ENCODE results near the gene BASP1.
"Not testable (repeated sequence)": the region's sequence is repeated elsewhere in the genome, so short reads cannot be mapped to it uniquely, and the experiment has no call there.

BASP1 gene

DNA sequence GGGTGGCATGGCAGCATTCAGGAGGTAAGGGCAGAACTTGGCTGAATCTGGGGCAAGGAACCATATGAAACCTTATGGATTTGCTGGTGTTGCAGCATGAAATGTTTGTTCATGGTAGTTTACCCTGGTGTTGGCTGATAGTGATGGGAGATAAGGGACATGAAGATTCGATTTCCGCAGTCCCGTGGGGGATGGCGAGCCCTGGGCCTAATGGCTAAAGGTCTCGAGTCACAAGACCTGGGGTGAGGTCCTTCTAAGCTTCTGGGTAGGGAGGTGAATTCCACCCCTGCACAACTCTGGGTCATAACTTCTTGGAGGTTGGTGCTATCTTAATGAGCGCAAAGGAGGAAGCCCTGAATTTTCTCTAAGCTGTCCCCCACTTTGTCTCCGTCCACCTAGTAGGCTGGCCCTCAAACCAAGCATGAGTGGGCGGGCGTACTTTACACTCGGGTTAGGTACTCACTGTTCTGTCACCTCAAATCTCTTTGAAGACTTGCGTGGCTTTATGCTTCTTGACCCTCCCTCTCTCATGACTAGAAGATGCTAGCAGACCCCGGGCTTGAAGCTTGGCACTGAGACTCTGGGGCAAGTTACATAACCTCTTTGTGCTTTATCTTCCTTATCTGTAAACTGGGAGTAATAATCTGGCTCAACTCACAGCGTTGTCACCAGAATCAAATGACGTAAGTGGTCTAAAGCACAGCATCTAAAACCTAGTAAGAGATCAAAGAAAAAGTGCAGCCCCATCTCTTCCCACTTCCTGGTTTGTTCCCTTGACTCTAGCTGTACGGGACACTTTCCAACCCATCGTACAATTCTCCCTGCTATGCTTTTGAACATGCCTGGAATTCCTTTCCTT lies 72.5 kb downstream of the BASP1 start:
- DNase-seq (ENCODE audit: low spot score) = no peak

DNA sequence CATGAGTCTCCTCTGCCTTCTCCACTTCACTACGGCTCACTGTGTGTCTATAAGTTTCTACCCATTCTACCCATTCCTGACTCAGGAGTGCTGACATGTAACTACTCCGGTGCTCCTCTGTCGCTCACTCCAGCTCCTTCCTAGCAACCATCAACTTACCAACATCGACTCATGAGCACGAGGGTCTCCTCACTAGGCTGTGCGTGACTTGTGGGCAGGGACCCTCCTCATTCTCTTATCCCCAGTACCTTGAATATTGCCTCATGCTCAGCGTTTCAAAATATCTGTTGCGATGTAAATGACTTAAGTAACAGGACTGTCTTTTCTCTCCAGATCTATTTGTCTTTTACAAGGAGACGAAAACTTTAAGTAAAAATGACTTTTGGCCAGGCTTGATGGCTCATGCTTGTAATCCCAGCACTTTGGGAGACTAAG lies 73.1 kb downstream of the BASP1 start:
- no peak for DNase-seq (ENCODE audit: low spot score)

DNA sequence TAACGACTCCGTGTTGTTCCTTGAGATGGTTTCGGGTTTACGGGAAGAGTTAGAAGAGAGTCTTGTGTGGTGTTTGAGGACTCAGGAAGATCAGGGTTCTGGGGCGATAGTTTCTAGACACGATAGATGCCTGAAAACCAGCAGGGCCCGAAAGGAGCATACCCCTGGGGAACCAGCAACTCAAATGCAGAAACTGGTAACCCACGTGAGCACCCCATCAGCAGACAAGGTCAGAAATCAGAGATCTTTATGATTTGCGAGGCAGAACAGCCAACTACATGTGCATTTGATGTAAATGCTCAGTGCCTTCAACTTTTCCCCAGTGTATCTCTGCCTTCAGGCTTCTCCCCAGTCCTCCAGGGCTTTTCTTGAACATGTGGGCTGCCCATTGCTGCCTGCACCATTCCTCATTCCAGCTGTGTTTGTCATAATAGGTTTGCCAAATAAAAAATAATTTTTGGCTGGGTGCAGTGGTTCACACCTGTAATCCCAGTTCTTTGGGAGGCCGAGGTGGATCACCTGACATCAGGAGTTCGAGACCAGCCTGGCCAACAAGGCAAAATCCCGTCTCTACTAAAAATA lies 75.1 kb downstream of the BASP1 start:
- no peak for DNase-seq (ENCODE audit: low spot score)

GRCh38 chr5:17294639-17295311 lies 77.3 kb downstream of the BASP1 start:
- DNase-seq (ENCODE audit: low spot score) = no peak

DNA sequence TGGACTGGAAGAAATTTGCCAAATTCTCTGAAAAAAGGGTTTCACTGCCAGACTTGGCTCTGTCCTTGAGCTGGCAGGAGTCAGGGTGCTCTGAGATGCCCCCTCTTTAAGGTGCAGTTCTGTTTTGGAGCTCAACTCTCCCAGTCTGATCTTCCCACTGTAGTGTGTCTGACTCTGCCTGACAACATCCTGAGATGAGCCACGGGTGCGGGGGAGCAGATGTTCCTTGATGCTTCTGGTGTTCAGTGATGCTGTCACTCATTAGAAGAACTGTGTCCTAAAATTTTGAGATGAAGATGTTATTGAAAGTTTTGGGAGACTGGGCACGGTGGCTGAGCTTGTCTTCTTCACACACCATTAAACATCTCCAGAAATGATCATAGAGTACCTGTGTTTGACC lies 78.2 kb downstream of the BASP1 start:
- DNase-seq (ENCODE audit: low spot score) = peak; percentile 51

DNA sequence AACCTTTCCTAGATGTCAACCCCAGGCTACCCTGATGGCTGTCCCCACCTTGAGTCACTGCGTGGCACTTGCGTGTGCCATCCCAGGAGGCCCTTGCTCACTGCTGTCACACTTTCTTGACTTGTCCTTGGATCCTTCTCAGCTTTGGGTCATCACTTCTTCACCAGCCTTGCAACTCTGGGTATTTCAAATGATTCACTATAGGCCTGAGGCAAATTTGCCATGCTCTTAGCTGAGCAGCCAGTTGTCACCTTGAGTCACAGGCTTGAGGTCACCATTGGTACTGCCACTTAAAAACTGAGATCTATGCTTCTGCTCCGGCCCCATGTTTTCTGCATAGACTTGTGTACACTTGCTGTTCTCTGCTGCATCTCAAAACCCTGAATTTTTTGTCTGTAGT lies 84.7 kb downstream of the BASP1 start:
- no peak for DNase-seq (ENCODE audit: low spot score)

DNA sequence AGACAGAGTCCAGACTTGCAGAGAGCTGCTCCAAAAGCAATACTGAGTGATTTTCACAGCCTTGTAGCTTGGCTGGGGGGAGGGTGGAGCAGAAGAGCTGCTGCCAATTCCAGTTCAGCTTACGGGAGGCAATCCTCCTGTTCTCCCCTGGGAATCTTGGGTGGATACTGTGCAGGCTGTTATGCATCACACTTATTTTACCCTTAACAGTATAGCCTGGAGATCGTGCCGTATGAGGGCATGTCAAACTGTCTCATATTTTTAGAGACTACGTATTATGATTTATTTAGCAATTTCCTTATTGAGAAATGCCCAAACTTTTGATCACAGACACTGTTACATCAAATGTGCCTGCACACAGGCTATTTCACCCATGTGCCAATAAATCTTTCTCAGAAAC lies 85.2 kb downstream of the BASP1 start:
- DNase-seq (ENCODE audit: low spot score) = no peak

DNA sequence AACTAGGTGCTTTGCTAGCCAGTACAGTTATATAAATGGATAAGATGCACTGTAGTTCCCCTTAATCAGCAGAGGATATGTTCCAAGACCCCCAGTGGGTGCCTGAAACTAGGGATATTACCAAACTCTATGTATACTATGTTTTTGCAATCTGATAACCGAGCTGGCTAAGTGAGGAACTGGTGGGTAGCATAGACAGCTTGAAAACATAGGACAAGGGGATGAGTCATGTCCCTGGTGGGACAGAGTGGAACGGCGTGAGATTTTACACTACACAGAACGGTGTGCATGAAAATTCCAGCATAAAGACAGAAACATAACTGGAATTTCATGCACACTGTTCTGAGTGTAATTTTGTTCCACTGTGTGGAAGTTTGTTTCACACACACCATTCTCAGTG lies 86.9 kb downstream of the BASP1 start:
- peak; percentile 37 for DNase-seq (ENCODE audit: low spot score)

DNA sequence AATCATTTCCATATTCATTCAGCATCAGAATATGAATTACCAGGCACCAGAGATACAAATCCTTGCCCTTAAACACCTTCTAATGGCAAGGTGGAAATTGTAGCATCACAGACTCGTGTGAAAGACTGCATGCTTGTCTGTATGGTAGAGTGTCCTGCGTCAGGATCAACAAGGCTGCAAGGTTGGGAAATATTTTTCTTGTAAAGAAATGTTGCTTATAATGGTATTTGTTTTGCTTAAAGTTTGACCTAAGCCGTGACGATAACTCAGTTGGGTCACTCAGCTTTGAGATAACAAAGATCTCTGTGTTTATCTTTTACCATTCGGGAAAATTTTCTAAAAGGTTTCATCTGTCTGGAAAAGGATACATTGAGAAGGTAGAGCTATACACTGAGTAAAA lies 87.6 kb downstream of the BASP1 start:
- no peak for DNase-seq (ENCODE audit: low spot score)

GRCh38 chr5:17305964-17306725 lies 88.7 kb downstream of the BASP1 start:
- DNase-seq (ENCODE audit: low spot score) = no peak

DNA sequence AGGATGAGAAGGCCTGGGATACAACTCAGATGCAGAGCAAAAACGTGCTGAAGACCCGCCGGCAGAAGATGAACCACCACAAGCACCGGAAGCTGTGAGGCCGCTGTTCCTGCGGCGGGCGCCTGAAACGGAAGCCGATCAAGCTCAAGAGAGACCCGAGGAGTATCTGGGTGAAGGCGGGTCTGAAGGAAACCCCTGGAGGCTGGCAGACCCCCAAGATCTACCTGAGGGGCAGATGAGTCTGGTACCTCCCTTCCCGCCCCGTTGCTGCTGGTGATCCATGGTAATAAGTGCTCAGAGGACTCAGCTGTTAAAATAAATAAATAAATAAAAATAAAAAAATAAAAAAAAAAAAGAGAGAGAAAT lies 89.3 kb downstream of the BASP1 start:
- no peak for DNase-seq (ENCODE audit: low spot score)

- not testable (repeated sequence) for DNase-seq (ENCODE audit: low spot score)
These were observed 90.0 kb downstream of the BASP1 start for GRCh38 chr5:17307440-17307839.

GRCh38 chr5:17308326-17309065 lies 91.1 kb downstream of the BASP1 start:
- no peak for DNase-seq (ENCODE audit: low spot score)

DNA sequence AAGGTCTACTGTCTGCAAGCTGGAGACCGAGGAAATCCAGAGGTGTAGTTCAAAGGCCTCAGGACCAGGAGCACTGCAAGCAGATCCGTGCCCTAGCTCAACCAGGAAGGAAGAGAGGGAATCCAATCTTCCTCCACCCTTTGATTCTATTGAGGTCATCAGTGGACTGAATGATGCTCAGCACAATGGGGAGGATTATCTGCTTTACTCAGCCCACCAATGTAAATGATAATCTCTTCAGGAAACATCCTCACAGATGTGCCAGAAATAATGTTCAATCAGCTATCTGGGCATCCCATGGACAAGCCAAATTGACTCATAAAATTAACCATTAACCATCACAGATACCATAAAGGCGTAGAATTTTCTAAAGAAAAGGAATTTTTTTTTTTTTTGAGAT lies 92.0 kb downstream of the BASP1 start:
- no peak for DNase-seq (ENCODE audit: low spot score)

GRCh38 chr5:17310502-17310901 lies 93.1 kb downstream of the BASP1 start:
- DNase-seq (ENCODE audit: low spot score) = not testable (repeated sequence)

- DNase-seq (ENCODE audit: low spot score) = not testable (repeated sequence)
These were observed 94.4 kb downstream of the BASP1 start for GRCh38 chr5:17311811-17312210.

DNA sequence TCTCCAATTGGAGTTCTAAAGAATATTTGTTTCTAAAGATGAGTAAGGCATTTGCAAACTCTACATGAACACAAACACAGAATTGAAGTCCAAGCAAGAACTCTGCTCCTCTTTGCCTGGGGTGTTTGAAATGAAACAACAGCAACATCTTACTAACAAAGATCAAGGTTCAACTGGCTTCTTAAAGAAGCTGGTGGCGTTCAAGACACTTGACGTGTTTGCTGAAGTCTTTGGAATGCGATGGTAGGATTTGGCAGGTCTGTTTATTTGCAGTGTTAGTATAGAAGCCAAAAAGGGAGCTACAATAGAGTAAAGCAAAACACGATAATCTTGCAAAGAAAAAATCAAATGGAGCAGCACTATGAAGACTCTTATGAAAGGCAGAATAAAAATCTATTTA lies 94.9 kb downstream of the BASP1 start:
- no peak for DNase-seq (ENCODE audit: low spot score)

- no peak for DNase-seq (ENCODE audit: low spot score)
These were observed 97.6 kb downstream of the BASP1 start for GRCh38 chr5:17314907-17315471.

DNA sequence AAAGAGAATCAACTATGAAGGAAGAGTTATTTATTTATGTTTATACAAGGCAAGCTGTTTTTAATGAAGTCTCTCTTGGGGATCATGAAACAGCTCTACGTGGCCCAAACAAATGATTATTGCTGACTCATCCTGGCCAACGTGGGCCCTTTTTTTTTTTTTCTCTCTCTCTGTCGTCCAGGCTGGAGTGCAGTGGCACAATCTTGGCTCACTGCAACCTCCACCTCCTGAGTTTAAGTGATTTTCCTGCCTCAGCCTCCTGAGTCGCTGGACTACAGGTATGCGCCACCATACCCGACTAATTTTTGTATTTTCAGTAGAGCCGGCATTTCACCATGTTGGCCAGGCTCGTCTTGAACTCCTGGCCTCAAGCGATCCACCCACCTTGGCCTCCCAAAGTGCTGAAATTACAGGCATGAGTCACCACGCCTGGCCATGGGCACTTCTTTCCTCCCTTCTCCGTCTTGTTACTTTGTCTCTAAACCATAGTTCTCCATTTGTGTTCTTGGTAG lies 98.3 kb downstream of the BASP1 start:
- DNase-seq (ENCODE audit: low spot score) = no peak

DNA sequence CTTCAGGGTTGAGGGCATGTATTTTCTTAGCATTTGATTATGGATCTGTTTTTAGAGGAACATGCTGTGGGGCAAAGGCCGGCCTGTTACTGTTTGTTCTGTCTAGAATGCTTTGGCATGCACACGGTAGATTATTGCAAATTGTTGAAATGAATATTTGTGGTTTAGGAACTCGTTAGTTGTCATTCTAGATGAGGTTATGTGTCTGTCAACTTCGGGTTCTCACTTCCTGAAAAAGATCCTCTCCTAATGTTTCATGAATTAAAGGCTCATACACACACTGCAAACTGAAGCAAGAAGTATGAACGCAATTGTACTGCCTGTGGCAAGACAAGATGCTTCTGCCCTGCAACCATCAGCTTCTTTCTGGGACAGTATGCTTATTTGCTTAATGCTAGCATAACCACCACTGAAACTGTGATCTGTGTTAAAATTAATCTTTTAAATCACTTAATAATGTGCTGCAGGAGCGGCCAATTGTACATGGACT lies 99.6 kb downstream of the BASP1 start:
- DNase-seq (ENCODE audit: low spot score) = no peak

DNA sequence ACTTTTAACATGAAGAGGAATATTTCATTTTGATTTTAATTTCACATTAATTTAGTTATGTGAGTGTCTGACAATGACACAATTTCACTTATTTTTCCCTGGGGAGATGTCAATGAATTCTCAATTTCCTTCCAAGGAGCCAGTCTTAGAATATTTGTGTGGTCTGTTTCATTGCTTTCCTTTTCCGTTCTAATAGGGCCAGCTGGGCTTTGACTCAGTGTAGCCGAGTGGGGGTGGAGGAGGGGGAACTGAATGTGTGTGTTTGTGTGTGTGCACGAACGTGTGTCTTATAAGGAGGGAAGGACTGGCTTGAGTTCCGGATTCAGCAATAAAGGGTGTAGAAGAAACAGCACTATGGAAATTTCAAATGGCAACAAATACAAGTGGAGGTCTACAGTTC lies 100.0 kb downstream of the BASP1 start:
- DNase-seq (ENCODE audit: low spot score) = no peak
